ENCODE results near the gene TOGARAM1. TPM values are rescaled to one million over a fixed set of nuclear protein-coding genes. Genes with fewer than 3 reads are reported as not detected.
A peak's percentile ranks its signal among the peaks of the same experiment; 100 is the strongest.

TOGARAM1 gene, protein sequence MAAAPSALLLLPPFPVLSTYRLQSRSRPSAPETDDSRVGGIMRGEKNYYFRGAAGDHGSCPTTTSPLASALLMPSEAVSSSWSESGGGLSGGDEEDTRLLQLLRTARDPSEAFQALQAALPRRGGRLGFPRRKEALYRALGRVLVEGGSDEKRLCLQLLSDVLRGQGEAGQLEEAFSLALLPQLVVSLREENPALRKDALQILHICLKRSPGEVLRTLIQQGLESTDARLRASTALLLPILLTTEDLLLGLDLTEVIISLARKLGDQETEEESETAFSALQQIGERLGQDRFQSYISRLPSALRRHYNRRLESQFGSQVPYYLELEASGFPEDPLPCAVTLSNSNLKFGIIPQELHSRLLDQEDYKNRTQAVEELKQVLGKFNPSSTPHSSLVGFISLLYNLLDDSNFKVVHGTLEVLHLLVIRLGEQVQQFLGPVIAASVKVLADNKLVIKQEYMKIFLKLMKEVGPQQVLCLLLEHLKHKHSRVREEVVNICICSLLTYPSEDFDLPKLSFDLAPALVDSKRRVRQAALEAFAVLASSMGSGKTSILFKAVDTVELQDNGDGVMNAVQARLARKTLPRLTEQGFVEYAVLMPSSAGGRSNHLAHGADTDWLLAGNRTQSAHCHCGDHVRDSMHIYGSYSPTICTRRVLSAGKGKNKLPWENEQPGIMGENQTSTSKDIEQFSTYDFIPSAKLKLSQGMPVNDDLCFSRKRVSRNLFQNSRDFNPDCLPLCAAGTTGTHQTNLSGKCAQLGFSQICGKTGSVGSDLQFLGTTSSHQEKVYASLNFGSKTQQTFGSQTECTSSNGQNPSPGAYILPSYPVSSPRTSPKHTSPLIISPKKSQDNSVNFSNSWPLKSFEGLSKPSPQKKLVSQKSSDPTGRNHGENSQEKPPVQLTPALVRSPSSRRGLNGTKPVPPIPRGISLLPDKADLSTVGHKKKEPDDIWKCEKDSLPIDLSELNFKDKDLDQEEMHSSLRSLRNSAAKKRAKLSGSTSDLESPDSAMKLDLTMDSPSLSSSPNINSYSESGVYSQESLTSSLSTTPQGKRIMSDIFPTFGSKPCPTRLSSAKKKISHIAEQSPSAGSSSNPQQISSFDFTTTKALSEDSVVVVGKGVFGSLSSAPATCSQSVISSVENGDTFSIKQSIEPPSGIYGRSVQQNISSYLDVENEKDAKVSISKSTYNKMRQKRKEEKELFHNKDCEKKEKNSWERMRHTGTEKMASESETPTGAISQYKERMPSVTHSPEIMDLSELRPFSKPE (N-terminal part only)
- total RNA-seq, result 10 to 100 TPM in 1 of 2 experiments, 1 to 10 TPM in 1; 8.2 to 10.7 TPM

- H3K27me3 Mint-ChIP-seq, result no peaks in the 10 kb centered on the region
- ATAC-seq (peak; percentile 93), DNase-seq (peak; percentile 99)
- H3K27ac Mint-ChIP-seq, result no peak within 1 kb of the TSS
- no peak within 1 kb of the TSS for H3K4me3 Mint-ChIP-seq
- H3K9me3 Mint-ChIP-seq (ENCODE audit: low read depth), result no peaks in the 10 kb centered on the region
- H3K4me1 Mint-ChIP-seq, result peaks cover 50% of the 10 kb centered on the region
- H3K36me3 Mint-ChIP-seq, result peaks cover 13% of the 10 kb centered on the region
- CTCF ChIA-PET, result interaction anchor here (1.0 to 2.4 kb wide), 8 partner anchors 18 to 306 kb away, joined by 3 to 11 read pairs (median 4); partner anchors contain the start of genes FANCM and MIS18BP1
These were observed at the start of gene TOGARAM1, which contains the start of gene KLHL28 for GRCh38 chr14:44961554-44962333. Gene TOGARAM1 (plus strand): TSS chr14:44962190. CDS start chr14:44962422, 232 bp downstream. Gene KLHL28 (minus strand): TSS chr14:44961947. CDS start chr14:44945928, 16,019 bp downstream.

DNA sequence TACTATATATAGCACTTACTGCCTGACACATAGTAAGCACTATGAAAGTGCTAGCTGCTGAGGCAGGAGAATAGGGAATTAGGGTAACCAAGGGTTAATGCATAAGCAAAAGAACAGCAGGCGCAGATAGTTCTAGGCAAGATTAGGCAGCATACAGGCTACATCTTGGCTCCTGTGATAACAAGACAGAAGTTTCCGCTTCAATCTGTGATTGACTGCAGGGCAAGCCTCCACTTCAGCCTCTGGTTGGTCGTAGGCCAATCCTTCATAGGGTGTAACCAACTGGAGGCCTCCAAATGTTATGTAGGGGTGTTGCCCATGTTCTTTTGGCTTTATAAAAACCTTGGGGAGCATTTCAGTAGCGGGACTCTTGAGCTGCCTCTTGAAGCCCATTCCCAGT, 47.1 kb upstream of the TOGARAM1 start:
- DNase-seq, result no peak
- no peak overlapping the region for H3K27ac Mint-ChIP-seq
- no peaks in the 10 kb centered on the region for H3K36me3 Mint-ChIP-seq
- no peak overlapping the region for H3K4me3 Mint-ChIP-seq
- peaks cover 28% of the 10 kb centered on the region for H3K27me3 Mint-ChIP-seq
- H3K9me3 Mint-ChIP-seq (ENCODE audit: low read depth), result peaks cover 4% of the 10 kb centered on the region
- peaks cover 4% of the 10 kb centered on the region for H3K4me1 Mint-ChIP-seq
- no peak for ATAC-seq
- CTCF ChIA-PET, result interaction anchor here (1.7 to 2.2 kb wide), 3 partner anchors 11 to 156 kb away, joined by 3 to 7 read pairs (median 5); partner anchors contain the start of genes KLHL28 and TOGARAM1

DNA sequence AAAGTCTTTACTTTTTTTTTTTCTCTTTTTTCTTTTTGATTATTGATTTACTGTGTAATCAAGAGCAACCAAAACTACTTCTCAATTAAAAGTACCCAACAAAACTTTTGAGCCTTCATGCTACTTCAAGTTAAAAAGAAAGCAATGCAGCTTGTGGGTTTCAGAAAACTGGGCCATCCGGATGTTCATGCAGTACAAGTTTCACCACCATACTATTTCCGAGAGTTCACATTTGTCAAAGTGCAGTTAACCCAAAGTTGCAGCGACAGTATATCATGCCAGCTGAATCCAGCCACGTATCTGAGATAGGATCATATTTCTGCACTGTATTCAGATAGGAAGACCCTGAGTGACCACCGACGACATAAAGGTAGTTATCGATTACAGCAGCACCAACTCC, 33.2 kb upstream of the TOGARAM1 start:
- Mint-ChIP-seq H3K27me3 (no peaks in the 10 kb centered on the region), H3K4me1 (peaks cover 15% of the 10 kb centered on the region), H3K27ac (peak overlapping the region; percentile 45), H3K9me3 (ENCODE audit: low read depth) (no peaks in the 10 kb centered on the region), H3K4me3 (no peak overlapping the region), H3K36me3 (peaks cover 6% of the 10 kb centered on the region)
- CTCF ChIA-PET, result no interaction called here
- ATAC-seq (no peak), DNase-seq (no peak)

GRCh38 chr14:44935155-44935554, 26.8 kb upstream of the TOGARAM1 start:
- DNase-seq (no peak), ATAC-seq (no peak)
- H3K36me3 Mint-ChIP-seq, result peaks cover 44% of the 10 kb centered on the region
- H3K4me1 Mint-ChIP-seq, result peaks cover 6% of the 10 kb centered on the region
- H3K4me3 Mint-ChIP-seq, result no peak overlapping the region
- H3K9me3 Mint-ChIP-seq (ENCODE audit: low read depth), result peaks cover 9% of the 10 kb centered on the region
- CTCF ChIA-PET, result no interaction called here
- no peaks in the 10 kb centered on the region for H3K27me3 Mint-ChIP-seq
- no peak overlapping the region for H3K27ac Mint-ChIP-seq

GRCh38 chr14:44937547-44937946, 24.4 kb upstream of the TOGARAM1 start:
- Mint-ChIP-seq H3K4me1 (peaks cover 7% of the 10 kb centered on the region), H3K27ac (no peak overlapping the region), H3K36me3 (peaks cover 60% of the 10 kb centered on the region), H3K27me3 (no peaks in the 10 kb centered on the region), H3K4me3 (no peak overlapping the region), H3K9me3 (ENCODE audit: low read depth) (peaks cover 14% of the 10 kb centered on the region)
- no peak for DNase-seq
- CTCF ChIA-PET, result no interaction called here
- ATAC-seq, result no peak

DNA sequence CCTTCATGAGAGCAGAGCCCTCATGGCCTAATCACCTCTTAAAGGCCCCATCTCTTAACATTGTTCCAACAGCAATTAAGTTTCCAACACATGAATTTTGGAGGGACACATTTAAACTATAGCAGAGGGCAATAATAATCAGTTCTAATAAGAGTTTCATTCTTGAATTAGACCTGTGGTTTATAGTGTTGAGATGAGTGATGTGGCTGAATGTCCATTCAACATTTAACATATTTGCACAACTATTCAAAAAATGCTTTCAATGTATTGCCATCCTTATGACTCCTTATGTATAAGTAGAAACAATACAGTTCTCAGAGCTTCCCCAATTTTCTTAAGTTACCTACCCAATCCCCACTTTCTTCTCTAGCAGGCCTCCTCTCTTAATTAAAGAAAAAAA, 21.8 kb upstream of the TOGARAM1 start:
- Mint-ChIP-seq H3K27me3 (no peaks in the 10 kb centered on the region), H3K36me3 (peaks cover 66% of the 10 kb centered on the region), H3K27ac (no peak overlapping the region), H3K4me1 (peaks cover 7% of the 10 kb centered on the region), H3K9me3 (ENCODE audit: low read depth) (peaks cover 14% of the 10 kb centered on the region), H3K4me3 (no peak overlapping the region)
- ATAC-seq (no peak), DNase-seq (no peak)
- CTCF ChIA-PET, result no interaction called here

DNA sequence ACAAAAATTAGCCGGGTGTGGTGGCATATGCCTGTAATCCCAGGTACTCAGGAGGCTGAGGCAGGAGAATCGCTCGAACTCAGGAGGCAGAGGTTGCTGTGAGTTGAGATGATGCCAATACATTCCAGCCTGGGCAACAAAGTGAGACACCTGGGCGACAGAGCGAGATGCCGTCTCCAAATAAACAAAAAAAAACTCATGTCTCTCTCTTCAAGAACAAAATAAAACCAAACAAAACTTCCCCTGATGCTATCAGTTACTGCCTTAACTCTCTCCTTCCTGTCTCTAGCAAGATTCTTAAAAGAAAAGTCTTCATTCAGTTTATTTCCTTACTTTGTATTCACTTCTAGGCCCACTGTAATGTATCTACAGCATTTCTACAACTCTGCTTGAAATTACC, 21.0 kb upstream of the TOGARAM1 start:
- H3K4me1 Mint-ChIP-seq, result peaks cover 7% of the 10 kb centered on the region
- CTCF ChIA-PET, result no interaction called here

GRCh38 chr14:44941591-44941990, 20.4 kb upstream of the TOGARAM1 start:
- Mint-ChIP-seq H3K27ac (no peak overlapping the region), H3K36me3 (peaks cover 68% of the 10 kb centered on the region), H3K9me3 (ENCODE audit: low read depth) (peaks cover 14% of the 10 kb centered on the region), H3K4me3 (no peak overlapping the region), H3K4me1 (peaks cover 7% of the 10 kb centered on the region), H3K27me3 (no peaks in the 10 kb centered on the region)
- DNase-seq (no peak), ATAC-seq (no peak)
- CTCF ChIA-PET, result no interaction called here

More for the DNA sequence above, 21.0 kb upstream of the TOGARAM1 start:
- Mint-ChIP-seq H3K27me3 (no peaks in the 10 kb centered on the region), H3K4me3 (no peak overlapping the region), H3K9me3 (ENCODE audit: low read depth) (peaks cover 14% of the 10 kb centered on the region), H3K36me3 (peaks cover 71% of the 10 kb centered on the region), H3K27ac (no peak overlapping the region)
- ATAC-seq, result no peak
- DNase-seq, result no peak

DNA sequence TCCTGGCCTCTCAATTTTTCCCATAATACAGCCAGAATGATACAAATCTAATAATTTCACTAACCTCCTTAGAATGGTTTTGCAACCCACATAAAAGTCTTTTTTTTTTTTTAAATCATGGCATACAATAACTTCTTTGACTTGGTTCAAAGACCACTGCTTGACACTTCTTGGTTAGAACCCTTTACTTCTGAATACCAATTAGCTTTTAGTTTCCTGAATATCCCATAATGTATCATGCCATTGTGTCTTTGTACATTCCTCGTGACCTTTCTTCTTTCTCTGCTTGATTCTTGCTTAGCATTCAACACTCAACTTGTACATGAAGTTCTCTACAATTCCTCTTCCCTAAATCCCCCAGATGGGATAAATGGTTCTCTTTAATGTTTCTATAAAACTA, 19.6 kb upstream of the TOGARAM1 start:
- ATAC-seq (no peak), DNase-seq (no peak)
- peaks cover 69% of the 10 kb centered on the region for H3K36me3 Mint-ChIP-seq
- peaks cover 16% of the 10 kb centered on the region for H3K9me3 Mint-ChIP-seq (ENCODE audit: low read depth)
- peaks cover 9% of the 10 kb centered on the region for H3K4me1 Mint-ChIP-seq
- CTCF ChIA-PET, result no interaction called here
- H3K27me3 Mint-ChIP-seq, result no peaks in the 10 kb centered on the region
- H3K4me3 Mint-ChIP-seq, result no peak overlapping the region
- no peak overlapping the region for H3K27ac Mint-ChIP-seq

GRCh38 chr14:44944107-44944506, 17.9 kb upstream of the TOGARAM1 start:
- Mint-ChIP-seq H3K27ac (no peak overlapping the region), H3K36me3 (peaks cover 64% of the 10 kb centered on the region), H3K4me1 (peaks cover 9% of the 10 kb centered on the region), H3K9me3 (ENCODE audit: low read depth) (peaks cover 14% of the 10 kb centered on the region), H3K27me3 (no peaks in the 10 kb centered on the region), H3K4me3 (no peak overlapping the region)
- ATAC-seq, result no peak
- CTCF ChIA-PET, result interaction anchor here (1.3 kb wide), 1 partner anchor 11 kb away, joined by 3 read pairs; no protein-coding TSS in a partner anchor
- no peak for DNase-seq

DNA sequence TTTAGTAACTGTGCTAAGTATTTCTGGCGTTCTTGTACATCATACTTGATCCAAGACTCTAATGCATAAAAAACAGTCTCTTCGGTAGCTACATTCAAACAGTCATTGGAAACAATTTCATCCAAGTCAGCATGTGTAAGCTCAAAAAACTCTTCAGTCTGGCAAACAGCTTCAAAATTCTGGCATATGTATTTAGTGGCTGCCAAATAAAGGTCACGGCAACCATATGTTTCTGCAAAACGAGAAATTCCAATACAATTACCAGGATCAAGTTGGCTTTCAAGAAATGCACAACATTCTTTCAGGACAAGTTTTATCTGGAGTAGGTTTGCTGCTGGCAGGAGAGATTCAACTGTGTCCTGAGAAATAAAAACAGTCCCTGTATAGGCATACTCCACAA, 16.7 kb upstream of the TOGARAM1 start:
- Mint-ChIP-seq H3K27ac (no peak overlapping the region), H3K36me3 (peaks cover 54% of the 10 kb centered on the region), H3K9me3 (ENCODE audit: low read depth) (peaks cover 7% of the 10 kb centered on the region), H3K4me1 (peaks cover 9% of the 10 kb centered on the region), H3K27me3 (no peaks in the 10 kb centered on the region), H3K4me3 (no peak overlapping the region)
- CTCF ChIA-PET, result no interaction called here
- ATAC-seq (no peak), DNase-seq (no peak)

- H3K27me3 Mint-ChIP-seq, result no peaks in the 10 kb centered on the region
- no peak overlapping the region for H3K4me3 Mint-ChIP-seq
- CTCF ChIA-PET, result no interaction called here
- peaks cover 16% of the 10 kb centered on the region for H3K4me1 Mint-ChIP-seq
- no peak overlapping the region for H3K27ac Mint-ChIP-seq
- peaks cover 2% of the 10 kb centered on the region for H3K9me3 Mint-ChIP-seq (ENCODE audit: low read depth)
- ATAC-seq, result no peak
- DNase-seq, result no peak
- peaks cover 28% of the 10 kb centered on the region for H3K36me3 Mint-ChIP-seq
These were observed 10.9 kb upstream of the TOGARAM1 start for GRCh38 chr14:44951051-44951450.

Data from activated CD8-positive, alpha-beta memory T cell treated with anti-CD3 and anti-CD28 coated beads, Interleukin-2, amount 10 ng/mL, durations not matched to agents 7 days and 5 days (primary cell).